GM18499 (cell line): ENCODE results near the gene WDR37.
"Not testable (repeated sequence)": the region's sequence is repeated elsewhere in the genome, so short reads cannot be mapped to it uniquely, and the experiment has no call there.

Experiments used
- ATAC-seq: cut with Tn5 transposase; IDR thresholded peaks from one replicate; pipeline ENCODE4 v1.9.1; 2021; ENCODE audit warnings: moderate number of reproducible peaks; ENCODE audit not compliant: insufficient read depth, unreplicated experiment

WDR37 gene

GRCh38 chr10:1101946-1102345 lies 45.8 kb downstream of the WDR37 start:
- no peak for ATAC-seq

DNA sequence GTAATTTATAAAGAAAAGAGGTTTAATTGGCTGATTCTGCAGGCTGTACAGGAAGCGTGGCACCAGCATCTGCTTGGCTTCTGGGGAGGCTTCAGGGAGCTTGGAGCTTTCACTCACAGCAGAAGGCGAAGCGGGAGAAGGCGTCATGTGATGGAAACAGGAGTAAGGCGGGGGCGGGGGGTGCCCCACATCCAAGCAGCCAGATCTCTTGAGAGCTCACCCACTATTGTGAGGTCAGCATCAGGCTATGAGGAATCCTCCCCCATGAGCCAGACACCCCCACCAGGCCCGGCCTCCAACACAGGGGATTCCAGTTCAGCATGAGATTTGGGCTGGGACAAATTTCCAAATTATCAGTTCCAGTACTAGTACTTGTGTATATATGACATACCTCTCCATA lies 46.2 kb downstream of the WDR37 start:
- no peak for ATAC-seq

DNA sequence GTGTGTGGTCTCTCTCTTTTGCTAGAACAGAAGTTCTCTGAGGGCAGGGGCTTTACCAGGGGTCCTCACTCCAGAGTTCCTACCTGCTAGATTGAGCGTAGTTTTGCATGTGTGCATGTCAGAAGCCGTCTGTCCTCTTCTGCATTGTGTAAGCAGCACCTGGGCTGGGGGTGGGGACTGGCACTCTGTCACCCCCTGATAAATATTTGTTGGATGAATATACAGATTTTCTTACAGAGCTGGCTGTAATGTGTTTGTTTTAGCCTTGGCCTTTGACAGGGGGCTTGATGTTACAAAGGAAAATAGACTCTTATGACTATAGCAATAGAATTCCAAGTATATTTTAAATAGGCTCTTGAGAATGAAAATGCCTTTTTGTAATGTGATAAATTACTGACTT lies 46.6 kb downstream of the WDR37 start:
- ATAC-seq, result no peak

GRCh38 chr10:1103551-1103950 lies 47.4 kb downstream of the WDR37 start:
- no peak for ATAC-seq

- no peak for ATAC-seq
Measured at GRCh38 chr10:1104971-1105370, 48.8 kb downstream of the WDR37 start.

GRCh38 chr10:1107004-1107403 lies 50.8 kb downstream of the WDR37 start:
- ATAC-seq, result no peak

- ATAC-seq, result no peak
Measured at GRCh38 chr10:1107679-1108078, 51.5 kb downstream of the WDR37 start.

DNA sequence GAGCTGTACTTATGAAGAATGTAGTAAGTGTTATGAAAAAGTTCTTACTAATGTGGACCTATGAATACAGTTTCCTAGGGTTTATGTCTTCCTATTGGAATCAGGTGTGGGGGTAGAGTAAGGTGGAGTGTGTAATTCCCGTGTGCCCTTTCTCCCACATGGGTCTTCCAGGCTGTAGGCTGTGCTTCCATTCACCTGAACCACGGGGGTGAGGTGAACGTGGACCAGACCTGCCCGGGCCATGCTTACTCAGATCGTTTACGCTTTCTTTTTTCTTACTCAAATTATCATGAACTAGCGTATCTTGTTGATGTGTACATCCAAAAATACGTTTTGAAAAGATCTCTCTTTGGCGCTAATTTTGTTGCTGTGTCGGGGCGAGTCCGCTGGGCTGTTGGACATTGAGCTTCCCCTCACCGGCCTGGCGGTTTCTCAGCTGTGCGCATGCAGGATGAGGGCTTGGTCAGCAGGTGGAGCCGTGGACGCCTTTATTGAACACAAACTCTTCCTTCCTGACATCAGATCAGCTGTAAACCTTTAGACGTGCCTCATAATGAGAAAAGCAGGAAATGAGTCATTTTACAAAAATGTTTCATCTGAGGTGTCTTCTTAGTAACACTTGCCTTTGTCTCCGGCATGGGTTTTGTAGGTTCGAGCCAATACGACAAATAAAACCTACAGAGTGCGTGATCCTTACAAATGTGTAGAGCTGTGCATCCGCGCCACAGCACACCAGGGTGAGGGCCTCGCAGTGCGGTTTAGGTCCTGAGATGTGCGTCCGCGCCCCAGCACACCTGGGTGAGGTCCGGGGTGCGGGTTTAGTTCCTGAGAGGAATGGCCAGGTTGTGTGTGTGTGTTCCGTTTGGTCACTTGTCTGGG lies 53.8 kb downstream of the WDR37 start:
- ATAC-seq, result peak; percentile 78

DNA sequence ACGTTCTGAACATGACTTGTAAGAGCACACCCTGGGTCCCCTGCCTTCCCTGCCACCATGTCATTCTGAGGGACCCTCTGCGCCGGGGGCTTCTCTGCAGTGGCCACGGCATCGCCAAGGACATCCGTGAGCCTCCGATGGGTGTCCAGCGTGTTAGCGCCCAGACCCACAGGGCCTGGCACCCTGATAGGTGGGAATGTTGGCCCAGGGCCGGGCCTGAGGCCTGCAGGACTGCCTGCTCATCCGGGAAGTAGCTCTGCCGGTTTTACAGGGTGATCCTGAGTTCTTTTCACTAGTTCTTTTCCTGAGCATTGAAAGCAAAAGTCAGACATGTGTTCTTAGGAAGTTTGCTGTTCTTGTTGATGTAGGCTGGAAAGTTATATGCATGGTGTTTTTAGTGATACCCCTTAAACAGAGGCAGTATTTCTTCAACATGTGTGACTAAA lies 54.5 kb downstream of the WDR37 start:
- ATAC-seq, result no peak

DNA sequence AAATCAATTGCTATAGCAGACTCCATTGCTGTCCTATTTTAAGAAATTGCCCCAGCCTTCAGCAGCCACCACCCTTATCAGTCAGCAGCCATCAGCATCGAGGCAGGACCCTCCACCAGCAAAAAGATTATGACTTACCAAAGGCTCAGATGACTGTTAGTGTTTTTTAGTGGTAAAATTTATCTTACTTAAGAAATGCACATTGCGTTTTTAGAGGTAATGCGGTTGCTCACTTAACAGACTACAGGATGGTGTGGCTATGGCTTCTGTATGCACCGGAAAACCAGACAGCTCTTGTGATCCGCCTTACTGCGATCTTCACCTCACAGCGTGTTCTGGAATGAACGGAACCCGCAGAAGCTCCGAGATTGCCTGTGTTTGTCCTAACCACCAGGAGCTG lies 58.1 kb downstream of the WDR37 start:
- no peak for ATAC-seq

DNA sequence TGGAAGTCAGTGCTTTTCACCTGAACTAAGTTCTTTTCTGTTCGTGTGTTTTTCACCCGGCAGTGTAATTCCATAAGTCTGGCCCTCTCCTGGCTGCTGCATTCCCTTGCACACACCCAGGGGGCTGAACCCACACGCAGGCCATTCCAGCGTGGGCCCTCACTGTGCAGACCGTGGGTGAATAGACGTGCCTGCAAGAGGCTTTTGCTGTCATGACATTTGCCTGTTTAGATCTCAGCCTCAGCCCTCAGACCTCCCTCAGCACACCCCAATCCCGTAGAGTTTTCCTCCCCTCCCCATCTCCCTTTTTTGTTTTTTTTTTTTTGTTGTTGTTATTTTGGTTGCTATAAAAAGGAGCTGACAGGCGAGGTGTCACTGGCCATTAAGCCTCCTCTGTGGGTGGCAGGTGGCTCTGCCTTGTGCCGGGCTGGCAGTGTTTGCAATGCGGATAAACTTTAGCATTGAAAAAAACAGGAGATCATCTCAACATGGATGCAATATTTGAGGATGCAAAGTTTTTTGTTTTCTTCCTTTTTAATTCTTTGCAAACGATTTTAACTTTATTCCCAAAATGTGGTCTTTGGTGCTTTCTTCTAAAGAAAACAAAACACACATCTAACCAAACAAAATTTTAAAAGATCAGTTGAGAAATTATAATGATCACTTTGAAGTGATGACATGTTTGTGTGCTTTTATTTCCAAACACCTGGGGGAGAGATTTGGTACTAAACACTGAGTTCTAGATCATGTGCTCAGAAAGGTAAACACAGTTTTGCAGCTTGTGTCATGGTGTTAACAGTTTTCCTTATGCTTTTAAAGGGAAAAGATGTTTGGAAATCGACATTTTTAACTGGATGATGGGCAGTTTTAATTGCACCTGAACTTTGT lies 58.8 kb downstream of the WDR37 start:
- no peak for ATAC-seq

GRCh38 chr10:1115607-1115955 lies 59.4 kb downstream of the WDR37 start:
- no peak for ATAC-seq

GRCh38 chr10:1116051-1116450 lies 59.9 kb downstream of the WDR37 start:
- no peak for ATAC-seq

DNA sequence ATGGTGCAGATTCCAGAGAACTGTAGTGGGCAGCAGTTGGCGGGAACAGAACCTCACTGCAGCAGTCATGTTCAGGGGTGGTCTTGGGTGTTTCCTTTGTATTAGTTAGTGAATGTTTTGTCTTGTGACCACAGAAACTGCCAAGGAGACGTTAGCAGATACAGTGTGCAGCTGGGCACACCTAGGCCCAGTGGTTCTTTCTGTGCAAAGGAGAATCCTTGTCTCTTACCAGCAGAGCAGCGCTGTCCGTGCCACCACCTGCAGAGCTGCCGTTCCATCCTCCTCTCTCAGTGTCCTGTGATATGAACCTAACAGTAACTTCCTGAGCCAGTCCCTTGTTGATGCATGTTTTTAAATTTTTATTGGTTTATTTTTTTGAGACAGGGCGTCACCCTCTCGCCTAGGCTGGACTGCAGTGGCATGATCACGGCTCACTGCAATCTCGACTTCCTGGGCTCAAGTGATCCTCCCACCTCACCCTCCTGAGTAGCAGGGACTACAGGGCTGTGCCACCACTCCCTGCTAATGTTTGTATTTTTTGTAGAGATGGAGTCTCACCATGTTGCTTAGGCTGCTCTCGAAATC lies 60.6 kb downstream of the WDR37 start:
- no peak for ATAC-seq

- ATAC-seq, result no peak
Measured at GRCh38 chr10:1117651-1118050, 61.5 kb downstream of the WDR37 start.

GRCh38 chr10:1118318-1118717 lies 62.1 kb downstream of the WDR37 start:
- ATAC-seq, result not testable (repeated sequence)

DNA sequence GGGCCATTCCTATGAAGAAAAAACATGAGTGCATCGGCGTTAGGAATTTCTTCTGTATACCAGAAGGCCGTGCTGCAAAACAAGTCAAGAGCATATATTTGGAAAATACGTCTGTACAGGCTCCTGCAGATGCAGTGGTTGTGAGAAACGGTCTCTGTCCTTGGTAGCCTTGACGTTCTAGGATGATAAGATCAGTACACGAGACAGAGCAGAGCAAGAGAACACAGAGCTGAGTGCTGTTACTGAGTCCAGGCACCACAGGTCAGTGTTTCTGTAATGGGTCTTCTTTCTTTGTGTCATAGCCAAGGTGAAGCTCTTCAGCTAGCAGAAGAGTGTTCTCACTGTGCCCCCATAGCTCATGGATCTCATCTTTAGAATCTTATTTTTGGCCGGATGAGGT lies 62.8 kb downstream of the WDR37 start:
- no peak for ATAC-seq

DNA sequence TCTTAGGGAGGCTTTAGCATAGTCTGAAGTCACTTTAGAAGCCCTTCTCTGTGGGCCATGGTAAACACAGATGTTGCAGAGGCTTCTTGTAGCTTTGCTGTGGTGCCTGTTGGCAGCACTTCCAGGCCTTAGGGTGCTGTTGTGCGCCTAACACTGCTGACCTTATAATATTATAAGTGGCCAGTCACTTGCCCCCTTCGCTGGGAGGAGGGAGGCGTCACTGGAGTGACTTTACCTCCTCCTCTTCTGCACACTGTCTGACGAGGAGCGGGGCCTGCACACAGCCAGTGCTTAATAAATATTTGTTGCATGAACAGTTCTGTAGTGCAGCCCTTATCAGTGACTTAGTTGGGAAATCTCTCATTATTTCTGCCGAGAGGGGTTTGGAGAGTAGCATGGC lies 63.3 kb downstream of the WDR37 start:
- no peak for ATAC-seq

DNA sequence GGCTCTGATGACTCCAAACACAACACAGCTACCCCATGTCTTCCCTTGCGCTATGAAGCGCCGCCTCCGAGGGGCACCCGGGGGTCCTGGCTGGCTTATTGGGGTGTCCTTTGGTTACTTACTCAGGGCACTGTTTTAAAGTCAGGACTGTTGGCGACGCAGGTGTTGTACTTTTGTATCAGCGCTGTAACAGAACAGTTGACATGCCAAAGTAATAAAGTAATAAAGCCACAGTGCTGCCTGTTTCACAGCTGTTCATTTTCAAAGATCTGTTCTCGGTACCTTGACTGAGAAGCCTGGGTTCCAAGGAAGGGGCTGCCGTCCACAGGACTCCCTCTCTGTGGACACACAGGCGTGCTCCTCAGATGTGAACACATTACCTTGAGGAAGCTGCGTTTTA lies 64.1 kb downstream of the WDR37 start:
- ATAC-seq, result no peak

DNA sequence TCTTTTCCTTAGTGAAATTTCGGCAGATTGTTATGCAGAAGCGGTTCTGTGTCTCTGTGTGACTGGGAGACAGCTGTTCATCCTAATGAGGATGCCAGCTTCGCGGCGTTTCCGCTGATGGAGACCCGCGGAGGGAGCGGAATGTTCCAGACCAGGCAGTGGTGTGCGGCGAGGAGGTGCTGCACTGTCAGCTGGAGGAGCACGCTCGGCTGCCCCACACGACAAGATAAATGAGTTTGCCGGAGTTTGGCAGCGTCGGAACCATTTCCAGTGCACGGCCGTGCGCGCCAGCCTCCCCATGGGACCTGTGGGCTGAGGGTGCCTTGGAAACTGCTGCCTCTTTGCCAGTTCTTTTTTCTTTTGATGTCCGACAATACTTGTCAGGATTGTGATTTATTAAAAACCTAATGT lies 64.6 kb downstream of the WDR37 start:
- no peak for ATAC-seq
